HL-60 (cell line): ENCODE results near the gene TTC29.
"Not testable (repeated sequence)": the region's sequence is repeated elsewhere in the genome, so short reads cannot be mapped to it uniquely, and the experiment has no call there.

Experiments used
- GABPA ChIP-seq: IDR thresholded peaks from 2 replicates; pipeline ENCODE4 v1.6.1; 2012; ENCODE audit warnings: low read depth
- POLR2AphosphoS5 ChIP-seq: IDR thresholded peaks from 2 replicates; pipeline ENCODE4 v1.6.1; 2012; ENCODE audit warnings: low read depth
- SPI1 ChIP-seq: IDR thresholded peaks from 2 replicates; pipeline ENCODE4 v1.6.1; 2012; ENCODE audit warnings: low read depth, mild to moderate bottlenecking, borderline replicate concordance
- TF ChIP-seq, protein P1 (sequence below): IDR thresholded peaks from 2 replicates; pipeline ENCODE4 v1.6.1; 2012; ENCODE audit warnings: low read depth; ENCODE audit not compliant: insufficient replicate concordance
- TF ChIP-seq, protein P2 (sequence below): IDR thresholded peaks from one replicate; pipeline ENCODE4 v1.5.1; 2011; ENCODE audit warnings: low read length, control low read depth, inconsistent platforms; ENCODE audit not compliant: insufficient read depth

DNA sequence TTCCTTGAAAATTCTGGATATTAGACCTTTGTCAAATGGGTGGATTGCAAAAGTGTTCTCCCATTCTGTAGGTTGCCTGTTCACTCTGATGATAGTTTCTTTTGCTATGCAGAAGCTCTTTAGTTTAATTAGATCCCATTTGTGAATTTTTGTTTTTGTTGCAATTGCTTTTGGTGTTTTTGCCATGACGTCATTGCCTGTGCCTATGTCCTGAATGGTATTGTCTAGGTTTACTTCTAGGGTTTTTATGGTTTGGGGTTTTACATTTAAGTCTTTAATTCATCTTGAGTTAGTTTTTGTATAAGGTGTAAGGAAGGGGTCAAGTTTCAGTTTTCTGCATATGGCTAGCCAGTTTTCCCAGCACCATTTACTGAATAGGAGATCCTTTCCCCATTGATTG lies 122.7 kb downstream of the TTC29 start:
- TF ChIP-seq POLR2AphosphoS5, GABPA, SPI1: not testable (repeated sequence)
- TF ChIP-seq, protein P1, sequence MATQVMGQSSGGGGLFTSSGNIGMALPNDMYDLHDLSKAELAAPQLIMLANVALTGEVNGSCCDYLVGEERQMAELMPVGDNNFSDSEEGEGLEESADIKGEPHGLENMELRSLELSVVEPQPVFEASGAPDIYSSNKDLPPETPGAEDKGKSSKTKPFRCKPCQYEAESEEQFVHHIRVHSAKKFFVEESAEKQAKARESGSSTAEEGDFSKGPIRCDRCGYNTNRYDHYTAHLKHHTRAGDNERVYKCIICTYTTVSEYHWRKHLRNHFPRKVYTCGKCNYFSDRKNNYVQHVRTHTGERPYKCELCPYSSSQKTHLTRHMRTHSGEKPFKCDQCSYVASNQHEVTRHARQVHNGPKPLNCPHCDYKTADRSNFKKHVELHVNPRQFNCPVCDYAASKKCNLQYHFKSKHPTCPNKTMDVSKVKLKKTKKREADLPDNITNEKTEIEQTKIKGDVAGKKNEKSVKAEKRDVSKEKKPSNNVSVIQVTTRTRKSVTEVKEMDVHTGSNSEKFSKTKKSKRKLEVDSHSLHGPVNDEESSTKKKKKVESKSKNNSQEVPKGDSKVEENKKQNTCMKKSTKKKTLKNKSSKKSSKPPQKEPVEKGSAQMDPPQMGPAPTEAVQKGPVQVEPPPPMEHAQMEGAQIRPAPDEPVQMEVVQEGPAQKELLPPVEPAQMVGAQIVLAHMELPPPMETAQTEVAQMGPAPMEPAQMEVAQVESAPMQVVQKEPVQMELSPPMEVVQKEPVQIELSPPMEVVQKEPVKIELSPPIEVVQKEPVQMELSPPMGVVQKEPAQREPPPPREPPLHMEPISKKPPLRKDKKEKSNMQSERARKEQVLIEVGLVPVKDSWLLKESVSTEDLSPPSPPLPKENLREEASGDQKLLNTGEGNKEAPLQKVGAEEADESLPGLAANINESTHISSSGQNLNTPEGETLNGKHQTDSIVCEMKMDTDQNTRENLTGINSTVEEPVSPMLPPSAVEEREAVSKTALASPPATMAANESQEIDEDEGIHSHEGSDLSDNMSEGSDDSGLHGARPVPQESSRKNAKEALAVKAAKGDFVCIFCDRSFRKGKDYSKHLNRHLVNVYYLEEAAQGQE, result not testable (repeated sequence)
- TF ChIP-seq, protein P2, sequence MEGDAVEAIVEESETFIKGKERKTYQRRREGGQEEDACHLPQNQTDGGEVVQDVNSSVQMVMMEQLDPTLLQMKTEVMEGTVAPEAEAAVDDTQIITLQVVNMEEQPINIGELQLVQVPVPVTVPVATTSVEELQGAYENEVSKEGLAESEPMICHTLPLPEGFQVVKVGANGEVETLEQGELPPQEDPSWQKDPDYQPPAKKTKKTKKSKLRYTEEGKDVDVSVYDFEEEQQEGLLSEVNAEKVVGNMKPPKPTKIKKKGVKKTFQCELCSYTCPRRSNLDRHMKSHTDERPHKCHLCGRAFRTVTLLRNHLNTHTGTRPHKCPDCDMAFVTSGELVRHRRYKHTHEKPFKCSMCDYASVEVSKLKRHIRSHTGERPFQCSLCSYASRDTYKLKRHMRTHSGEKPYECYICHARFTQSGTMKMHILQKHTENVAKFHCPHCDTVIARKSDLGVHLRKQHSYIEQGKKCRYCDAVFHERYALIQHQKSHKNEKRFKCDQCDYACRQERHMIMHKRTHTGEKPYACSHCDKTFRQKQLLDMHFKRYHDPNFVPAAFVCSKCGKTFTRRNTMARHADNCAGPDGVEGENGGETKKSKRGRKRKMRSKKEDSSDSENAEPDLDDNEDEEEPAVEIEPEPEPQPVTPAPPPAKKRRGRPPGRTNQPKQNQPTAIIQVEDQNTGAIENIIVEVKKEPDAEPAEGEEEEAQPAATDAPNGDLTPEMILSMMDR, result not testable (repeated sequence)
